GM23248 (cell line): Measurements from ENCODE around the gene BRAT1.

Source experiments
- EZH2 ChIP-seq: fragments of 200-600 bp; sonication (generic); IDR thresholded peaks from 2 replicates; pipeline ENCODE4 v1.6.1; 2018; ENCODE audit warnings: antibody characterized with exemption, mild to moderate bottlenecking; ENCODE audit not compliant: insufficient read depth, poor library complexity, severe bottlenecking
- EZH2phosphoT487 ChIP-seq: fragments of 200-600 bp; sonication (generic); IDR thresholded peaks from 2 replicates; pipeline ENCODE4 v1.6.1; 2018; ENCODE audit warnings: antibody characterized with exemption, moderate library complexity, mild to moderate bottlenecking, low read depth; ENCODE audit not compliant: insufficient read depth

- TF ChIP-seq EZH2 (no peak), EZH2phosphoT487 (no peak)
Observed at GRCh38 chr7:2517678-2518507, 37.4 kb downstream of the BRAT1 start.
